ENCODE measurements around the gene HUWE1.

- TF ChIP-seq EZH2 (IDR thresholded peaks at IDR 0.05; ENCODE audit: low read length): no peak
- TF ChIP-seq CTCF (optimal IDR thresholded peaks at IDR 0.05 in 1 of 3, IDR thresholded peaks at IDR 0.05 in 1 of 3, conservative IDR thresholded peaks at IDR 0.05 in 1 of 3; ENCODE audit: extremely low read depth in 1 of 3, insufficient read depth in 2 of 3, low read length in 3 of 3): no peak
These were observed 127.9 kb downstream of the HUWE1 start for GRCh38 chrX:53558646-53559045.
